SK-N-MC (cell line): ENCODE results near the gene SLC39A11.

Experiments
- EZH2 ChIP-seq: fragments of 200-600 bp; sonication (generic); IDR thresholded peaks from one replicate; pipeline ENCODE4 v1.6.1; 2017; ENCODE audit warnings: antibody characterized with exemption
- POLR2AphosphoS5 ChIP-seq: IDR thresholded peaks from 2 replicates; pipeline ENCODE4 v1.6.1; 2012; ENCODE audit warnings: mild to moderate bottlenecking, low read depth, low read length, borderline replicate concordance

GRCh38 chr17:72681844-72682243, 410.6 kb downstream of the SLC39A11 start:
- TF ChIP-seq EZH2 (no peak), POLR2AphosphoS5 (no peak)
